Left colon (tissue), 2 donors: ENCODE measurements around the gene SAMD4B. TPM values are rescaled to one million over a fixed set of nuclear protein-coding genes. Genes with fewer than 3 reads are reported as not detected.
"Not testable (repeated sequence)": the region's sequence is repeated elsewhere in the genome, so short reads cannot be mapped to it uniquely, and the experiment has no call there.

Experiments
- ATAC-seq: fragments of 200-7000 bp; cut with Tn5 transposase; one replicate; pipeline ENCODE4 v1.9.1; 2020; ENCODE audit warnings: mild to moderate bottlenecking, moderate library complexity
- DNase-seq, 2 donors: peaks; one replicate each; pipeline ENCODE4 v3.0.0-alpha.2; 2020
- intact Hi-C, 2 donors: fragments of 100-400 bp; cut with DNase I in 1 of 2; cut with micrococcal nuclease in 1 of 2; formaldehyde crosslinking; loops; one replicate each; pipeline versions ENCODE4 v1.11.2 to v1.14.0; 2022; cut with DNase I, micrococcal nuclease
- total RNA-seq, 2 donors: library from RNA; stranded (reverse); fragmentation: NEBNext Ultra II Directional; extraction: Animal tissue kit (Norgen Biotek cat#: 25700); gene quantifications; one replicate each; pipeline ENCODE4 v1.2.1, GENCODE V29; 2021
- donor health status: DM: no; HTN: no; CAD: no.
- donor health status: DM: yes; HTN: yes; CAD: no.

Gene SAMD4B
- total RNA-seq, 2 donors from 2014 or later = 65.2 to 72.2 TPM

GRCh38 chr19:39329948-39330347 is 12.3 kb upstream of the SAMD4B start:
- intact Hi-C loops = loop anchor here (5.0 kb wide), 1 partner anchor 208 kb away; no protein-coding TSS in a partner anchor
- DNase-seq = no peak
- ATAC-seq = no peak

- intact Hi-C loops = no loop called here
- ATAC-seq = peak; percentile 26
Measured at GRCh38 chr19:39332293-39332692, 9.9 kb upstream of the SAMD4B start.

GRCh38 chr19:39332738-39333137 is 9.5 kb upstream of the SAMD4B start:
- ATAC-seq, intact Hi-C loops: not testable (repeated sequence)

More at GRCh38 chr19:39332293-39332692, 9.9 kb upstream of the SAMD4B start:
- no peak for DNase-seq

GRCh38 chr19:39333507-39333906 is 8.7 kb upstream of the SAMD4B start:
- intact Hi-C loops = no loop called here
- DNase-seq (no peak), ATAC-seq (no peak)

More at GRCh38 chr19:39332738-39333137, 9.5 kb upstream of the SAMD4B start:
- DNase-seq = not testable (repeated sequence)

- intact Hi-C loops = no loop called here
- DNase-seq = no peak
- ATAC-seq = no peak
Measured at GRCh38 chr19:39334444-39334976, 7.7 kb upstream of the SAMD4B start.

- intact Hi-C loops = no loop called here
- no peak for ATAC-seq
- DNase-seq = no peak
Measured at GRCh38 chr19:39335168-39335548, 7.1 kb upstream of the SAMD4B start.

- ATAC-seq = no peak
- no peak for DNase-seq
- intact Hi-C loops = no loop called here
Measured at GRCh38 chr19:39336483-39336882, 5.7 kb upstream of the SAMD4B start.

- DNase-seq (no peak), ATAC-seq (no peak)
- intact Hi-C loops = no loop called here
Measured at GRCh38 chr19:39339674-39340073, 2.5 kb upstream of the SAMD4B start.

- DNase-seq, ATAC-seq, intact Hi-C loops: not testable (repeated sequence)
Measured at GRCh38 chr19:39340156-39340555, 2.1 kb upstream of the SAMD4B start.

GRCh38 chr19:39341129-39341718 is 997 bp upstream of the SAMD4B start:
- peak; percentile 37 to 39 for DNase-seq
- ATAC-seq = peak; percentile 13
- intact Hi-C loops = no loop called here

GRCh38 chr19:39342647-39343305 is 555 bp downstream of the SAMD4B start:
- intact Hi-C loops = no loop called here

GRCh38 chr19:39345956-39346355 is 3.7 kb downstream of the SAMD4B start:
- DNase-seq (no peak), ATAC-seq (no peak)
- intact Hi-C loops = no loop called here

More at GRCh38 chr19:39342647-39343305, 555 bp downstream of the SAMD4B start:
- ATAC-seq (no peak), DNase-seq (peak; percentile 30 to 43)

- intact Hi-C loops = no loop called here
- no peak for ATAC-seq
- no peak for DNase-seq
Measured at GRCh38 chr19:39347332-39348164, 5.3 kb downstream of the SAMD4B start.

- DNase-seq = no peak
- no peak for ATAC-seq
- intact Hi-C loops = no loop called here
Measured at GRCh38 chr19:39349326-39349725, 7.1 kb downstream of the SAMD4B start.

- no peak for ATAC-seq
- intact Hi-C loops = no loop called here
- DNase-seq = no peak
Measured at GRCh38 chr19:39350156-39350555, 7.9 kb downstream of the SAMD4B start.

- DNase-seq = no peak
- intact Hi-C loops = no loop called here
- no peak for ATAC-seq
Measured at GRCh38 chr19:39351537-39352064, 9.4 kb downstream of the SAMD4B start.

- ATAC-seq (no peak), DNase-seq (no peak)
- intact Hi-C loops = no loop called here
Measured at GRCh38 chr19:39352381-39353255, 10.4 kb downstream of the SAMD4B start.

GRCh38 chr19:39355253-39355652 is 13.0 kb downstream of the SAMD4B start:
- ATAC-seq = no peak
- no peak for DNase-seq
- intact Hi-C loops = no loop called here
